NOMO-1 (cell line): ENCODE measurements around the gene TBC1D24.

Experiments used
- DNase-seq, 2 experiments: peaks; one replicate each; lab custom pipeline; 2025; ENCODE audit not compliant: unreplicated experiment in 2 of 2; lab: John Stamatoyannopoulos, UW

Gene TBC1D24

DNA sequence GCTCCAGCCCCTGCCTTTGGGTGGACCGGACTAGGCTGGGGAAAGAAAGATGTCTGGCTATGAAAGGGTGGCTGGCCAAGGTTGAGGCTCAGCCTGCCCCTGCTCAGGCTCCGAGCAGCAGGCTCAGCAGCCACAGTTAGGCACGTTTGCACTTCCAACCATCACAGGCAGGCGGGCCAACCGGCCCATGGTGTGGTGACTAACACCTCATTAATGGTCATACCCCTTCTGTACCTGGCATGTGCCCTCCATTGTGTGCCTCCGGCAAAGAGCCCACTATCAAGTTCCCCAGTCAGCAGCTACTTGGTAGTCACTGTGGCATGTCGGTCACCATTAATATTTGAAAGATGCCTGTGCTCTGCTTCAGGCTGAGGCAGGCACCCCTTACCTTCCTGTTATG is 6.7 kb downstream of the TBC1D24 start:
- no peak for DNase-seq

DNA sequence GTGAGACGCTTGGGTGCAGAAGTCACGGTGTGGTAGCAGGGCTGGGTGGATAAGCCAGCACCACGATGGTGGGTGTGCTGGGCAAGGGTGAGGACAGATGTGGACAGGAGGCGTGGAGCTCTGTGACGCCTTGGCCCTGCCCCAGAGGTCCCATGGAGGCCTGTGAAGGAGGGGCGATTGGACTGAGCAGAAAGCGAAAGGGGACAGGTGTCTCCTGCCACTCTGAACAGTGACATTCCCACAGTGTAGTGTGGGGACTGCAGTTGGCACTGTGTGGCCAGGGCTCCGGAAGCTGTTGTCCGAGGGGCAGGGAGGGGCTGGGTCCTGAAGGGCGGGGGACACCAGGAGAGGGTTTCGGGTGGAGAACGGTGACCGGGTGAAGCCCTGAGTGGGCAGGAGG is 7.3 kb downstream of the TBC1D24 start:
- no peak for DNase-seq

DNA sequence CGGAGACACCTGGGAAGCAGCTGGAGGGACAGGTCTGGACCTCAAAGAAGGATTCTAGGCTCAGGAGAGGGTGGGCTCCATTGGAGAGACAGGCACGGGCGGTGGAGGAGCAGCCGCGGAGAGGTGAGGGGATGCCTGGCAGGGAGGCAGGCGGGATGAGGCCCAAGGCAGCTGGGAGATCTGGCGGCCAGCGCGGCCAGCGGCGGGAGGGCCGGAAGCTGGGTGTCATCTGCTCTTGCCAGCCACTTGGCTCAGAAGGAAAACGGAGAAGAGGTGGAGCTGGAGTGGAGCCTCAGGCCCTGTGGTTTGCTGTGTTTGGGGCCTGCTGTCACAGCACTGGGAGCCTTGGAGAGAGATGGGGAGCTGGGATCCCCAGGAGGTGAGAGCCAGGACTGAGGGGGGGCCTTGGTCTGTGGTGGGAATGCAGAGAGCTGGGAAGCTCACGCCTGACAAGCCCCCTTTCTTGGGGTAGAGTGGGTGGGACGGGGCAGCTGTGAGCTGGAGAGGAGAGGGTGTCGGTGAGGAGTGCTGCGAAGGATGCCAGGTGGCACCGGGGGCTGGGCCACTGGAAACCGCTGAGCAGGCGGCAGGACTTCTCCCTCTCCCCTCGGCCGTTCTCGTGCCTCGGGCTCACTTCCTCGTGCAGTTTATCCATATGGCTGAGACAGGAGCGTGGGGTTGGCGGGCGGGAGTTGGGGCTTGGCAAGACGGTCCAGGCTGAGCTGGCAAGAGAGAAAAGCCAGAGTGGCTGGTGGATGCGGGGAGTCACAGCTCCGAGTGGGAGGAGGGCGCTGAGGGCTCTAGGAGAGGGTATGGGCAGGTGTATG is 8.0 kb downstream of the TBC1D24 start:
- no peak for DNase-seq

DNA sequence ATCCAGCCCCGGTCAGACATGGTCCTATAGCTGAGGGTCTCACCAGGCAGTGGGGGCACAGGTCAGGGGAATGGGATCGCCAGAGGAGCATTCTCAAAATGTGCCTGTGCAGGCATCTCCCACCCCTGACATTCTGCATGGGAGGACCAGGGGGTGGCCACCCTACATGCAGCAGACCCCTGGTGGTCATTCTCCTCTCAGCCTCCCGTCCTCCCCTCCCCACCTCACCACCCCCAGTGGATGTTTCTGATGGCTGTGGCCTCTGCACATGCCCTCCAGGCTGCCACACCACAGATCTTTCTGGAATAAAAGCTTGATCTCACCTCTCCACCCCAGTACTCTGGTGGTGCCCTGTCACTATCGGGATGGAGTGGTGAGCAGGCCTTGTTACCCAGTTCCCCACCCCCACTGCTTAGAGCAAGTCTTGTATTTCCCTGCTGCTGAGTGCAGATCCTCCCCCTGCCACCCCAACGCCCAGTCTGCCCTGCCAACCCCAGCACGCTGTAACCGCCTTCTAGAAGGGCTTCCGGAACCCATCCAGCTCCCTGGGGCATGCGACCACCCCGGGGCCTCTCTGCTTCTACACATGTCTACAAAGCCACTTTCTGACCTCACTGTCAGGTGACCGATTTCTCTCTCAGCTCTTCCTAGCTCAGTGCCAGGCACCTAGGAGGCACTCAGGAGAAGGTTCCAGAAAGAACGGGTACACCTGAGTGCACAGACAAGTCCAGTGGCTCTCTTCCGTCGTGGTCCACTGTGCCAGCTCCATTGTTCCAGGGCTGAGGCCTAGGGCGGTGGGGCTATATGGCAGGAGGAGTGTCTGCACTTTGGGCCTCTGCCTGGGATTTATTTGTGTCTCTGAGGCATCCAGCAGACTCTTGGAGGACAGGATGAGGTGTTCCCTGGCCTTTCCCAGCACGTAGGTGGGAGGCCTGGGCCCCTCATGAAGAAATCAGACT is 9.3 kb downstream of the TBC1D24 start:
- DNase-seq: no peak

DNA sequence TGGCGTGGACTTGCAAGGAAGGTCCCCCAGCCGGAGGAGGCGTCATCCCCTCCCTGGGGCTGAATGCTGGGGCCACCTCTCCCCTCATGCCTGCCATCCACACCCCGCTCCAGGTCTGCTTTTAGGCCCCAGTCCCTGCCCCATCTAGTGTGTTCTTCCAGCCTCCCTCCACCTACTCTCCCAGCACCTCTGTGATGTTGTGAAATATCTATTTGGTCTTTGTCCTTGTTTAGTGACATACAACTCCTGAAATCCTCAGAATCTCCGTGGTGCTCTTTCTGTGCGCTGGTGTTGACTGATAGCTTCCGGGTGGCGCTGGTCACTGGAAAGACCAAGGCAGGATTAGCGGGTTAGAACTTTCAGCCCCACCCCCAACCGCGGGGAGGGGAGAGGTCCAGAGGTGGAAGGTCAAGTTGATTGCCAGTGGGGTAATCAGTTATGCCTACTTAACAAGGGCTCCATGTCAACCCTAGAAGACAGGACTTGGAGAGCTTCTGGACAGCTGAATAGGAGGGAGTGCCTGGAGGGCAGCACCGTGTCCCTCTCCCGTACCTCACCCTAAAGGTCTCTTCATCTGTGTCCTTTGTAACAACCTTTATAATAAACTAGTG is 10.1 kb downstream of the TBC1D24 start:
- no peak for DNase-seq

DNA sequence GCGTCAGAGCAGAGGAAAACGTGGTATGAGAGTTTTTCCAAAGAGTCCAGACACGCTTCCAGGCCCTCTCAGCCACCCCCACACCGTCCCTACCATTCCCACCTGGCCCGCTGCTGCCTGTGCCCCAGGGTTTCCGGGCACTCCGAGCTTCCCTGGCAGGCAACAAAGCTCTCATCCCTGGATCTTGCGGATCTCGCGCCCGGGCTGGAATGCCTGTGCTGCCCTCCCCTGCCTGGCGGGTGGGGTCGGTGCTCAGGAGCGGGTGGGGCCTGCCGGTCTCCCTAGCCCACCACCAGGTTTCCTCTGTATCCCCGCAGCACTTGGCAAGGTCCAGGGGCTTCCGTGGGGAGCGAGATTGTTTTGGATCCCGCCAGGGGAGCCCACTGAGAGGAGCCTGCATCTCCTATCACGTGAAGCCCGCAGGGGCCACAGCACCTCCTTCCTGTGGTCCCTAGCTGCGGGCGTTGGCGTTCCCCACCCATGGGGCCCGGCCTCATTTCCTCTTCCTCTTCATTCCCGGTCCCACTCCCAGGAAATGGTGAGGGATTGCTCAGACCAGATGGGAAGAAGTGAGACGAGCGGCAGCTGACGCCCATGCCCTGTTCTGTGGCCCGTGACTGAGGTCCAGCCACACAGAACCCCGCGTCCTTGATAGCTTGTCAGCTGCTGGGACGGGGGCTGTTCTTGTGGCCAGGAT is 11.0 kb downstream of the TBC1D24 start:
- DNase-seq: no peak

DNA sequence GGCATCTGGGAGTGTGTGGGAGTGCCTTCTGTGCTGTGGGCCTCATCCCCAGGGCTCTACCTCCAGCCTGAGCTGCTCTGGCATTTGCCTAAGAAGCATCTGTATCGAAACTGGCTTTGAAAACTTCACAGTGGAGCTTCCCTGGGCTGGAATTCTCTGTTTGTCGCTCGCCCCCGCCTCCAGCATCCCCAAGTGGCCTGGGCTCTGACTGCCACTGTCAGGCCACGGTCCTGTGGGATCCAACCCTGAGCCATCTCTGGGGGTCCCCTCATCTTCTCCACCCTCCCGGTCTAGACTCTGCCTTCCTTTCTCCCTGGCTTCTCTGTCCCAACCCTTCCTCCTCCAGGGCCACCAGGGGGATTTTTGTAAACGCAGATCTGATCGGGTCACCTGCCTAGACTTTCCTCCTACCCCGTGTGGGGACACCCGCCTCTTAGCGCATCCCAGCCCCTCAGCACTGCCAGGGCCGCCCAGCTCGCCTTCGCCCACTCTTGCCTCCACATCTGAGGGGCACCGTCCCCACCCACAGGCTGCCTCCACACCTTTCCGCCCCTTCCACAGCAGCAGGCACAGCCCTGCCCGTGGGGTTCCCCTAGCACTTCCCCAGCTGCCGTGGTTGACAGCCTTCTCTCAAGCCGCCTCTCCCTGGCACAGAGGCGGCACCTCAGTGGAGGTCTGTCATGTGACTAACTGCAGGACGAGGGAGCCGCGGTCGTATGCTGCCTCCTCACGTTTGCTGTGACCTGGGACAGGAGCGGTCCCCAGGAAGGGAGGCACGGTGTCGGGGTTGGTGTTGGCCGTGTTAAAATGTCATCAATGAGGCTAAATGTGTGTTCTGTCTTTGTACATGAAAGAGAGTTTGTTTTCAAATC is 12.0 kb downstream of the TBC1D24 start:
- no peak for DNase-seq

DNA sequence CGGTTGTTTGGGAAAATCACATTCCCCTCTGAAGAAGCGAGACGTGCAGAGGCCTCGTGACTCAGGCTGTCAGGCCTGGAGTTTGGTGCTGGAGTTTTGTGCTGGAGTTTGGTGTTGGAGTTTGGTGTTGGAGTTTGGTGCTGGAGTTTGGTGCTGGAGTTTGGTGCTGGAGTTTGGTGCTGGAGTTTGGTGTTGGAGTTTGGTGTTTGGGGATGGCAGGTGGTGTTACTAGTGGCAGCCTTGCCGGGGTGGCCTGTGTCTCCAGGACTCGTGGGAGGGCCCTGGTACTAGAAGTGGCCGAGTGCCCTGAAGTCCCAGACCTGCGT is 12.6 kb downstream of the TBC1D24 start:
- DNase-seq: no peak

DNA sequence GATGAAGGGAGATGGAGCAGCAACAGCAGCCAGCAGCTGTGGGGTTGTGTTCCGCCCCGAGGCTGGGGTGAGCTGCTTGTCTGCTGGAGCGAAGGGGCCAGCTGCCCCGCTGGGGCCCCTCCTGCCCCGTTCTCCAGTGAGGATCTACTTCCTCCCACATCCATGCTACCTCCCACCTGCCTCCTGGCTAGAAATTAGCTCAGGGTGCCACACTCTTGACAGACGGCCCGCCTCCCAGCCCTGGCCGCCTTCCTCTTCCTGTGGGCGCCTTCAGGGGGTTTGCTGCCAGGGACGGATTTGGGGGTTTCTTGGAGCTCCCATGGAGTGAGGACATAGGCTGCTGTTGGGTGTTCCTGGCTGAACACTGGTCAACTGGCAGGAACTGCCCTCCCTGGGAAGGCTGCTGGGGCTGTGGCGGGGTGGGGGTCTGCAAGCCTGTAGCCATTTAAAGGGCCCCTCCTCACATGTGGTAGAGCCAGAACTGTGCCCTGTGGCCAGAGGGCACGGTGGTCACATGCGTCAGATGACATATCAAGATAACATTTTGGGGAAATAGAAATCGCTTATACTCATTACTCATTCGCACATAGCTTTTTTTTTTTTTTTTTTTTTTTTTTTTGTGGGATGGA is 13.1 kb downstream of the TBC1D24 start:
- DNase-seq: no peak

DNA sequence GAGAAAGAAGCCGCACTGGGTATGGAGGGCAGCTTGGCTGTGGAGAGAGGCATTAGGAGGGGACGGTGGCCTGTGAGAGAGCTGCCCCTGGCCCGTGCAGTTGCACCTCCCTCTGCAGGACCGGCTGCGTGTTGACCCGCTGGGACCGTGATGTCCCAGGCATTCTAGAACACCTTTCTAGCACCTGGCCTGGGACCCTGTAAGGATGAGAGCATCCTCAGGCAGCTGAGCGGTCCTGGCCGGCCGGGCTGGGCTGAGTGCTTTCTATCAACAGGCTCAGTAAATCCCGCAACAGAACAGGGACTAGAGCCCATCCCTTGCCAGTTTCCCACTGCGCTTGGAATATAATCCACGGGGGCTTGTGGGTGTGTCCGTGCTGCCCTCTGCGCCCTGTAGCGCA is 14.7 kb downstream of the TBC1D24 start:
- DNase-seq: no peak

DNA sequence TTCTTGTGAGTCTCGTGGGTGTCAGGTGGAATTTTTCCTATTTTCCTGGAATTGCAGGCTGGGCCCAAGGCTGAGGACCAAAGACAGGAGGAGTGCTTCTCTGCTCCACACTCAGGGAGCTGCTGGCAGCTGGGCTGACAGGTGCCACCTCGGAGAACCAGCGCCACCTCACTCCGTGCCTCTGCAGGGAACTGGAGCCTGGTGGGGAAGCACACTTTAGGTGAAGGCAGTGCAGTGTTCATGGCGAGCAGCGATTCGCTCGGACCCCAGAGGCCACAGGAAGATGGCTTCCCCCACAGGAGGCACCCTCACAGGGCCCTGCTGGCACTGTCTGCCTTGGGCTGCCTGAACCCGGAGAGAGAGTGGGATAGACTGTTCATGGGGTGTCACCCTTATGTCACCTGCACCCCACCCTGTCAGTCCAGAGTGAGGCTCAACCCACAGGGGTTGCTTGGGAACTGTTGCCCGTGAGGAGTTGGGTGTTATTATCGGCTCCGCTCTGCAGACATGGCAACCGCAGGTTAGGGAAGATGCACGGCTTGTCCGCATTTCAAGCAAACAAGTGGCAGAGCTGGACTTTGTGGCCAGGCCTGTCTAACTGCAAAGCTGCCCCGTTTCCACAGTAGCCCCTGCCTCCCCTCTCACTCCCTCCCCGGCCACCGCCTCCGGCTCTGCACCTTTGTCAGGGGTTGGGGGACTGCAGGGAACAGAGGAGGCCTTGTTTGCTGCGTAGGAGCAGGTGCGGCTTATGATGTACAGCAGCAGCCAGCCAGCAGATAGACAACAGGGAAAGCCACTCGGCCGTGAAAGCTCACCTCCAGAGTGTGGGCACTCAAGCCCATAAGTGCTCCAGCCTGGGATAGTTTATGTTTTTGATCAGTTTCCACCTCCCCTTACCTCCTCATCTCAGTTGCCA is 15.5 kb downstream of the TBC1D24 start:
- no peak for DNase-seq

DNA sequence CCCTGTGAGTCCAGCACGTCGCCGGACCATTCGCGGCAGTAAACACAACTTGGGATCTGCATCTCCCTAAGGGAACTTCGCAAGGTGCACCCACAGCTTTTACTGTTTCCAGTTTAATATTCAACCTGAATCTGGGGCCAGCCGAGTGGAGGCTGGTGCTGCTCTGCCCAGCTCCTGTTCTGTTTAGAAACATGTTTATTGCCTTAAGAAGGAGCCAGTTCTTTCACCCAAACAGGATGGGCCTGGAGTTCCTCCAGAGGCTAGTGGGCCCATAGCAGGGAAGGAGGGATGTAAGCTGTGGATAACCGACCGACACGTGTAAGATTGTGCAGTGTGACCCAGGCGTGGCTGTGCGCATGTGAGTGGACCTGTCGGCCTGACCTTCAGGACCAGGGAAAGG is 17.4 kb downstream of the TBC1D24 start:
- DNase-seq: no peak

DNA sequence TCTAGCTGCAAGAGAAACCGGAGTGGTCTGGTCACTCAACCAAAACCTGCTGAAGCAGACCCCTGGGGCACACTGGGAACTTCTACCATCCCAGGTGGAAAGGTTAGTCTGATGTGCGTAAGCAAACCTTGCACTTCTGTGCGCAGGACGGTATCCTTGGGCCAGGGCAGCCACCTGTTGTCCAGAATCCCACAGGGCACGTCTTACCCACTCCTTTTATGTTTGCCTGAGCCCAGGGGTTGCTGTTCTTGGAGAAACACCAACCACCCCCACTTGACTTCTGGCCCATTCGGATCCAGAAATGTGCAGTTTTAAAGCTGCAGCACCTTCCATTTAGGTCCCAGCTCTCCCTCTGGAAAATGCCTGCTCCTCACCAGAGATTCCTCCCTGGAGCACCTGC is 18.7 kb downstream of the TBC1D24 start:
- no peak for DNase-seq

DNA sequence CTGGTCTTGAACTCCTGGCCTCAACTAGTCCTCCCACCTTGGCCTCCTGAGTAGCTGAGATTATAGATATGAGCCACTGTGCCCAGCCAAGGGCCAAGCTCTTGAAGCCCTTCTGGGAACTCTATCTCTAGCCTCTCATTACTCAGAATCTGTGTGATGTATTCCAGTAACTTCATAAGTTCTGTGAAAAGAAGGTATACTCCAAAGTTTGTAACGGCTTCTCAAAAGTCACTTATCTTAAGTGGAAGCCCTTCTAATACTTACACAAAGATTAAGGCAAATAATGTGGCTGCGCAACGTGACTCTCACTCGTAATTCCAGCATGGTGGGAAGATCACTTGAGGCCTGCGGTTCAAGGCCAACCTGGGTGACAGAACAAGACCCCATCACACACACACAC is 19.7 kb downstream of the TBC1D24 start:
- no peak for DNase-seq

DNA sequence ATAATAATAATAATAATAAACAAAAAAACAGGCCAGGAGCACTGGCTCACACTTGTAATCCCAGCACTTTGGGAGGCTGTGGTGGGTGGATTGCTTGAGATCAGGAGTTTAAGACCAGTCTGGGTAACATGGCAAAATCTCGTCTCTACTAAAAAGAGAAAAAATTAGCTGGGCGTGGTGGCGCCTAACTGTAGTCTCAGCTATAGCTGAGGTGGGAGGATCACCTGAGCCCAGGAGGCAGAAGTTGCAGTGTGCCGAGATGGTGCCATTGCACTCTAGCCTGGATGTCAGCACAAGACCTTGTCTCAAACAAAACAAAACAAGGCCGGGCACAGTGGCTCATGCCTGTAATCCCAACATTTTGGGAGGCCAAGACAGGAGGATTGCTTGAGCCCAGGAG is 20.1 kb downstream of the TBC1D24 start:
- no peak for DNase-seq

DNA sequence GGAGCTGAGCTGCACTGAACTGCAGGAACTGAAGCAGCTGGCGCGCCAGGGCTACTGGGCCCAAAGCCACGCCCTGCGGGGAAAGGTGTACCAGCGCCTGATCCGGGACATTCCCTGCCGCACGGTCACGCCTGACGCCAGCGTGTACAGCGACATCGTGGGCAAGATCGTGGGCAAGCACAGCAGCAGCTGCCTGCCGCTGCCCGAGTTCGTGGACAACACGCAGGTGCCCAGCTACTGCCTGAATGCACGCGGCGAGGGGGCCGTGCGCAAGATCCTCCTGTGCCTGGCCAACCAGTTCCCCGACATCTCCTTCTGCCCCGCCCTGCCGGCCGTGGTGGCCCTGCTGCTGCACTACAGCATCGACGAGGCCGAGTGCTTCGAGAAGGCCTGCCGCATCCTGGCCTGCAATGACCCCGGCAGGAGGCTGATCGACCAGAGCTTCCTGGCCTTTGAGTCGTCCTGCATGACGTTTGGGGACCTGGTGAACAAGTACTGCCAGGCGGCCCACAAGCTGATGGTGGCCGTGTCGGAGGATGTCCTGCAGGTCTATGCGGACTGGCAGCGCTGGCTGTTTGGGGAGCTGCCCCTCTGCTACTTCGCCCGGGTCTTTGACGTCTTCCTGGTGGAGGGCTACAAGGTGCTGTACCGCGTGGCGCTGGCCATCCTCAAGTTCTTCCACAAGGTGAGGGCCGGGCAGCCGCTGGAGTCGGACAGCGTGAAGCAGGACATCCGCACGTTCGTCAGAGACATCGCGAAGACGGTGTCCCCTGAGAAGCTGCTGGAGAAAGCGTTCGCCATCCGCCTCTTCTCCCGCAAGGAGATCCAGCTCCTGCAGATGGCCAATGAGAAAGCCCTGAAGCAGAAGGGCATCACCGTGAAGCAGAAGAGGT is 21.5 kb downstream of the TBC1D24 start:
- no peak for DNase-seq

DNA sequence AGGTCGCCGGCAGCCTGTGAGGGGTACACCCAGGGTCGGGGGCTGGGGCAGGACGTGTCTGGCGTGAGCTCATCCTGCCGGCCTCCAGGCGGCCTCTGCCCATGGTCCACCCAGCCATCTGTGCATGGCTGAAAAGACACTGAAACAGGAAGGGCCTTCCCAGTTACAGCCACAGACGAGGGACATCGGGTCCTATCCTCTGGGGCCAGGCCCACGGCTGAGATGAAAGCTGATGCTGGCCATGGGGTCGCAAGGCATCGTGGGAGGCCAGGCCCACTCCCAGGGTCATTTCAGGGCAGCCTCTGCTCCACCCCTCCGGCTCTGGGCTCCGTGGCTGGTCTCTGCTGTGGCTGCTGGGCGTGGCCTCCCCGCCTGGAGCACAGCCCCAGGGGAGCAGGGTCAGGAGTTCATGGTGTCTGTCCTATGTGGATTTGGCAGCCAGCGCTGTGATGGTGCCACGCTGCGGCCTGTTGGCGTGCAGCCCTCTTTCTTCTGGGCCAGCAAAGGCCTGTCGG is 22.2 kb downstream of the TBC1D24 start:
- no peak for DNase-seq
